Measurements from ENCODE around the gene ANTXRL. TPM values are rescaled to one million over a fixed set of nuclear protein-coding genes. Genes with fewer than 3 reads are reported as not detected.
"Not testable (repeated sequence)": the region's sequence is repeated elsewhere in the genome, so short reads cannot be mapped to it uniquely, and the experiment has no call there.

The ANTXRL gene
- total and polyA plus RNA-seq, 2 of the 8 experiments (the other 6 are each of a cell fraction or from before 2014, with no cell fraction given) = not detected

GRCh38 chr10:46246400-46247180 is 40.2 kb upstream of the ANTXRL start:
- 87% methylated on average over 10 of the region's 10 CpGs; no CpG with 5 or more reads in 1 of the 2 experiments for WGBS, 2 experiments (ENCODE audit: extremely low coverage in 1 of 2, insufficient coverage in 1 of 2, insufficient read length in 1 of 2, insufficient replicate concordance in 2 of 2, low coverage in 1 of 2, low lambda C conversion rate in 2 of 2, missing lambda C conversion rate in 1 of 2)
- POLR2A ChIA-PET (ENCODE audit: partially characterized antibody) = not testable (repeated sequence)

More at GRCh38 chr10:46246400-46247180, 40.2 kb upstream of the ANTXRL start:
- H4K8ac ChIP-seq (ENCODE audit: extremely low read depth, insufficient read depth, low read length); H3K9me3 ChIP-seq (ENCODE audit: insufficient read depth in 2 of 2, low read depth in 1 of 2, low read length in 1 of 2); H3K14ac ChIP-seq (ENCODE audit: insufficient read length); H3K4me1 ChIP-seq (replicated peaks in 1 of 4; ENCODE audit: control insufficient read depth in 3 of 4, insufficient read depth in 4 of 4, low read length in 3 of 4); H2AK5ac ChIP-seq (ENCODE audit: low read depth, low read length); H3K4ac ChIP-seq (replicated peaks; ENCODE audit: insufficient read length, low read depth, low read length); H4K20me1 ChIP-seq (replicated peaks in 1 of 2; ENCODE audit: control insufficient read depth in 1 of 2, insufficient read depth in 2 of 2, low read length in 2 of 2); FAIRE-seq; H3K36me3 ChIP-seq (ENCODE audit: control insufficient read depth in 2 of 4, insufficient read depth in 4 of 4, low read length in 3 of 4); H2AFZ ChIP-seq (ENCODE audit: low read length); H3K4me3 ChIP-seq (ENCODE audit: extremely low read depth in 1 of 4, insufficient read depth in 2 of 4, low read depth in 3 of 4, low read length in 4 of 4); H3K23me2 ChIP-seq (ENCODE audit: low read depth, low read length); H3K9ac ChIP-seq (replicated peaks in 1 of 4; ENCODE audit: extremely low read depth in 1 of 4, low read depth in 3 of 4, low read length in 3 of 4); H2BK12ac ChIP-seq (ENCODE audit: low read depth, low read length); H3K23ac ChIP-seq (ENCODE audit: insufficient read length); H3K56ac ChIP-seq (replicated peaks; ENCODE audit: insufficient read length, low read depth, low read length); H3K4me2 ChIP-seq (ENCODE audit: insufficient read depth in 1 of 2, low read depth in 2 of 2, low read length in 2 of 2); H2BK5ac ChIP-seq (ENCODE audit: low read depth, low read length); H3K79me2 ChIP-seq (ENCODE audit: control insufficient read depth in 1 of 2, insufficient read depth in 2 of 2, low read length in 2 of 2); H3K27ac ChIP-seq (ENCODE audit: low read depth, low read length); H2BK120ac ChIP-seq (replicated peaks; ENCODE audit: low read depth, low read length); H3K27me3 ChIP-seq (replicated peaks in 1 of 4; ENCODE audit: control insufficient read depth in 3 of 4, extremely low read depth in 1 of 4, insufficient read depth in 3 of 4, low read length in 3 of 4); H2BK15ac ChIP-seq (ENCODE audit: low read length); H4K91ac ChIP-seq (replicated peaks; ENCODE audit: insufficient read length, low read length); H2BK20ac ChIP-seq (ENCODE audit: low read length); H3K18ac ChIP-seq (ENCODE audit: extremely low read depth, low read length); H3K79me1 ChIP-seq (ENCODE audit: low read depth, low read length); H4K5ac ChIP-seq (ENCODE audit: insufficient read length, low read depth, low read length): not testable (repeated sequence)
- peak in 1 of 2 experiments; percentile 37 for DNase-seq (ENCODE audit: low read depth in 1 of 2, low spot score in 2 of 2)
- CTCF ChIA-PET (ENCODE audit: partially characterized antibody) = interaction anchor here (0.6 to 1.6 kb wide), 4 partner anchors 11 to 216 kb away, joined by 3 to 7 read pairs (median 3); no protein-coding TSS in a partner anchor

All from H1 (cell line).